ENCODE data around the gene NDFIP2.

GRCh38 chr13:79452239-79452913, 28.6 kb upstream of the NDFIP2 start:
- no peak for TF ChIP-seq CTCF (IDR thresholded peaks at IDR 0.05)
- TF ChIP-seq POLR2A (IDR thresholded peaks at IDR 0.05) = no peak

Data from transverse colon (tissue), 3 donors.